Peyer's patch (tissue), 4 donors: ENCODE results near the gene CYS1. TPM values are rescaled to one million over a fixed set of nuclear protein-coding genes. Genes with fewer than 3 reads are reported as not detected.

ENCODE experiments used
- DNase-seq, 3 donors: peaks; one replicate each; pipeline ENCODE4 v3.0.0-alpha.2; 2017 to 2019
- H3K27ac ChIP-seq, 4 donors: fragments of 200-600 bp; sonication (generic); one replicate each; pipeline ENCODE4 v1.5.1; 2016 to 2019
- H3K27me3 ChIP-seq, 2 donors: fragments of 200-600 bp; sonication (generic); one replicate each; pipeline ENCODE4 v1.5.1; 2019
- H3K36me3 ChIP-seq, 3 donors: fragments of 200-600 bp; sonication (generic); one replicate each; pipeline ENCODE4 v1.5.1; 2016 to 2019
- H3K4me1 ChIP-seq, 4 donors: fragments of 200-600 bp; sonication (generic); one replicate each; pipeline ENCODE4 v1.5.1; 2016 to 2019
- H3K4me3 ChIP-seq, 4 donors: fragments of 200-600 bp; sonication (generic); 1 replicate in 3 of 4; 2 replicates in 1 of 4; pipeline ENCODE4 v1.5.1; 2016 to 2019; ENCODE audit warnings: mild to moderate bottlenecking in 1 of 4
- H3K9me3 ChIP-seq, 4 donors: fragments of 200-600 bp; sonication (generic); one replicate each; pipeline ENCODE4 v1.5.1; 2016 to 2019; ENCODE audit warnings: mild to moderate bottlenecking in 1 of 4
- POLR2A ChIP-seq, 2 donors: fragments of 450-650 bp; IDR thresholded peaks; one replicate each; pipeline ENCODE4 v1.5.1; 2017; ENCODE audit warnings: antibody characterized with exemption in 2 of 2, mild to moderate bottlenecking in 2 of 2, moderate library complexity in 2 of 2
- total RNA-seq, 4 donors: library from RNA; depleted of rRNA; stranded (reverse); fragments of >200 nt; gene quantifications; one replicate each; pipeline ENCODE4 v1.1.0, GENCODE V29; 2016
- TF ChIP-seq, protein P1 (sequence below), 6 experiments: fragments of 450-650 bp in 4 of 6; fragments of 200-600 bp in 2 of 6; sonication (generic) in 1 of 6; IDR thresholded peaks; one replicate each; pipeline ENCODE4 v1.5.1; 2017 to 2019; ENCODE audit warnings: antibody characterized with exemption in 6 of 6, mild to moderate bottlenecking in 3 of 6, moderate library complexity in 1 of 6

Gene CYS1
- total RNA-seq, 4 donors from 2014 or later, result 1.3 to 5.8 (median 1.6) TPM; not detected in 1

DNA sequence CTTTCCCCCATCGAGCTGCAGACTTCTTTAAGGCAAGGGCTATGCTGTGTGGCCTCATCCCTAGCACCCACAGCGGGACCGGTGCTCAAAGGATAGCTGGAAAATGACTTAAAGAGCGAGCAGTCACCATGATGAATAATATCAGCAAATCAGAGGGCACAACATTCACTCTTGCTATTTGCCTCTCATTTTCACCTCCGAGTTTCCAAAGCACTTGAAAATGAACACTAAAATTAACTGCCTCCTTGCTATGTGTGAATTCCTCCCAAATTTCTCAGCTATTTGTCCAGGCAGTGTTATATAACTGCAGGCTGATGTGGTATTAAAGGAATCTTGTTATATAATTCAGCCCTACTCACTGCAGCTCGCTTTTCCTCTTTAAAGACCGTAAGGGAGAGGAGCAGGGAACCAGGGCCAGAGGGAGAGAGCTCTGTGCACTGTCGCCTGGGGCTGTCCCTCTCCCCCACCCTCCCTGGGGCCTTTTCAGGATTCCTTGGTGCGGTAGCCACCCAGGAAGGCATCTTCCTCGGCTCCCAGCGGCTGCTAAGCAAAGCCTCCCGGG lies 1.4 kb downstream of the CYS1 start:
- TF ChIP-seq POLR2A (IDR thresholded peaks at IDR 0.05), result no peak
- TF ChIP-seq, protein P1, sequence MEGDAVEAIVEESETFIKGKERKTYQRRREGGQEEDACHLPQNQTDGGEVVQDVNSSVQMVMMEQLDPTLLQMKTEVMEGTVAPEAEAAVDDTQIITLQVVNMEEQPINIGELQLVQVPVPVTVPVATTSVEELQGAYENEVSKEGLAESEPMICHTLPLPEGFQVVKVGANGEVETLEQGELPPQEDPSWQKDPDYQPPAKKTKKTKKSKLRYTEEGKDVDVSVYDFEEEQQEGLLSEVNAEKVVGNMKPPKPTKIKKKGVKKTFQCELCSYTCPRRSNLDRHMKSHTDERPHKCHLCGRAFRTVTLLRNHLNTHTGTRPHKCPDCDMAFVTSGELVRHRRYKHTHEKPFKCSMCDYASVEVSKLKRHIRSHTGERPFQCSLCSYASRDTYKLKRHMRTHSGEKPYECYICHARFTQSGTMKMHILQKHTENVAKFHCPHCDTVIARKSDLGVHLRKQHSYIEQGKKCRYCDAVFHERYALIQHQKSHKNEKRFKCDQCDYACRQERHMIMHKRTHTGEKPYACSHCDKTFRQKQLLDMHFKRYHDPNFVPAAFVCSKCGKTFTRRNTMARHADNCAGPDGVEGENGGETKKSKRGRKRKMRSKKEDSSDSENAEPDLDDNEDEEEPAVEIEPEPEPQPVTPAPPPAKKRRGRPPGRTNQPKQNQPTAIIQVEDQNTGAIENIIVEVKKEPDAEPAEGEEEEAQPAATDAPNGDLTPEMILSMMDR (IDR thresholded peaks at IDR 0.05), result no peak
- H3K27me3 ChIP-seq, result peaks cover 0 to 23% of the 10 kb centered on the region in 2 donors
- no peak for DNase-seq
- peak overlapping the region; percentile 37 to 66 (median 51) for H3K4me3 ChIP-seq
- H3K36me3 ChIP-seq, result no peaks in the 10 kb centered on the region
- H3K9me3 ChIP-seq, result no peaks in the 10 kb centered on the region
- H3K27ac ChIP-seq, result peak overlapping the region in 3 of 4 donors; percentile 74 to 78 (median 74)
- peaks cover 0 to 23% (median 11%) of the 10 kb centered on the region in 4 donors for H3K4me1 ChIP-seq

DNA sequence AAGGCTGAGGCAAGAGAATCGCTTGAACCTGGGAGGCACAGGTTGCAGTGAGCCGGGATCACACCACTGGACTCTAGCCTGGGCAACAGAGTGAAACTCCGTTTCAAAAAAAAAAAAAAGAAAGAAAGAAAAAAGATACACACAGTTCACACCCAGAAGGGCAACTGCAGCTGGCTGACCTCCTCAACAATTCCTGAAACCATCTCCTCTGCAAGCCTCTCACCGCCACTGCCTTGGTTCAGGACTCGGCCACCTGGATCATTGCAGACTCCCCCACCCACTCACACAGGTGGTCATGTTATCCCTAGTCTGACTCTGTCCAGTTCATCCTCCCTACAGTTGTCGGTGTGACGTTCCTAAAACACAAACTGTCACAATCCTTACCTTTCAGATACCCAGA lies 2.2 kb downstream of the CYS1 start:
- H3K27ac ChIP-seq, result no peak overlapping the region
- H3K36me3 ChIP-seq, result no peaks in the 10 kb centered on the region
- H3K27me3 ChIP-seq, result peaks cover 0 to 17% of the 10 kb centered on the region in 2 donors
- no peak for TF ChIP-seq POLR2A (IDR thresholded peaks at IDR 0.05)
- TF ChIP-seq, protein P1 (IDR thresholded peaks at IDR 0.05), result no peak
- DNase-seq, result no peak
- H3K4me3 ChIP-seq, result no peak overlapping the region
- no peaks in the 10 kb centered on the region for H3K9me3 ChIP-seq
- peaks cover 0 to 23% (median 11%) of the 10 kb centered on the region in 4 donors for H3K4me1 ChIP-seq

DNA sequence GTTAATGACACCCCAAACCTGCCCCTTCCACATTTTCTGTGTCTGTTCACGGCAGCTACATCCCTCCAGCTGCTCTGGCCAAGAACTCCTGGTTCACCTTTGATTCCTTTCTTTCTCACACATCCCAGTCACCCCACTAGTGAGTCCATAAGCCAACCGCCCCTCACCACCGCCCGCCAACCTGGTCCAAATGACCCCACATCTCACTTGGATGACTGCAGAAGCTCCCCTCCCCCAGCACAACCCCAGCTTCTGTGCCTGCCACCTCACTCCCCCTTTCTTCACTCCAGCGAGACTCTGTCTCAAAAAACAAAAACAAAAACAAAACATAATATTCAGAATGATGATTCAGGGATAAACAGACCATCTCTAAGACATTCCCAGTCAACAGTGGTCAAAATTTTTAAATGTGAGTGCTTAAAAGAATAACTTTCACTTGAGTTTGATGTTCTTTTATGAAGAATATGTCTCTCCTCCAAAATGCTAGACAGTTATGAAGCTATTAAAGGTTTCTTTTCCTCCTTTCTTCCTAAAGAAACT lies 3.2 kb downstream of the CYS1 start:
- H3K27me3 ChIP-seq, result peaks cover 0 to 17% of the 10 kb centered on the region in 2 donors
- DNase-seq, result no peak
- no peaks in the 10 kb centered on the region for H3K9me3 ChIP-seq
- H3K27ac ChIP-seq, result no peak overlapping the region
- no peaks in the 10 kb centered on the region for H3K36me3 ChIP-seq
- H3K4me1 ChIP-seq, result peaks cover 0 to 23% (median 11%) of the 10 kb centered on the region in 4 donors
- no peak overlapping the region for H3K4me3 ChIP-seq
- TF ChIP-seq, protein P1 (IDR thresholded peaks at IDR 0.05), result no peak
- no peak for TF ChIP-seq POLR2A (IDR thresholded peaks at IDR 0.05)

DNA sequence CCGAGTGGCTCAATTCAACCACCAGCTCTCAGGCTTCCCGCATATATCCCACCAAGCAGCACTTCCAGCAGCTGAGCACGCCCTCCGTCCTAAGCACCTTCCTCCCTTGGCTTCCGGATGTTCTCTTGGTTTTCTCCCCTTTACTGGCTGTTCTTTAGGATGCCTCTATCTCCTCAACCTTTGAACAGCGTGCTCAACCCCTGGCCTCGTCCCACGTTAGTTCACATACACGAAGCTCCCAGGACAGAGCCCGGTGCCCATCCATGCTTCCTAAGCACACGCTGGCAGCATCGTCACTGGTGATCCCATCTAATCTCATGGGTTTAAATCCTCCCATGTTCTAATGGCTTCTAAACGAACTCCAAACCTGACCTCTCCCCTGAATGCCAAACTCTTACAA lies 3.7 kb downstream of the CYS1 start:
- H3K27ac ChIP-seq, result no peak overlapping the region
- H3K36me3 ChIP-seq, result no peaks in the 10 kb centered on the region
- DNase-seq, result no peak
- no peak overlapping the region for H3K4me3 ChIP-seq
- peaks cover 0 to 17% of the 10 kb centered on the region in 2 donors for H3K27me3 ChIP-seq
- TF ChIP-seq, protein P1 (IDR thresholded peaks at IDR 0.05), result no peak
- TF ChIP-seq POLR2A (IDR thresholded peaks at IDR 0.05), result no peak
- H3K4me1 ChIP-seq, result peaks cover 0 to 23% (median 11%) of the 10 kb centered on the region in 4 donors
- H3K9me3 ChIP-seq, result no peaks in the 10 kb centered on the region

DNA sequence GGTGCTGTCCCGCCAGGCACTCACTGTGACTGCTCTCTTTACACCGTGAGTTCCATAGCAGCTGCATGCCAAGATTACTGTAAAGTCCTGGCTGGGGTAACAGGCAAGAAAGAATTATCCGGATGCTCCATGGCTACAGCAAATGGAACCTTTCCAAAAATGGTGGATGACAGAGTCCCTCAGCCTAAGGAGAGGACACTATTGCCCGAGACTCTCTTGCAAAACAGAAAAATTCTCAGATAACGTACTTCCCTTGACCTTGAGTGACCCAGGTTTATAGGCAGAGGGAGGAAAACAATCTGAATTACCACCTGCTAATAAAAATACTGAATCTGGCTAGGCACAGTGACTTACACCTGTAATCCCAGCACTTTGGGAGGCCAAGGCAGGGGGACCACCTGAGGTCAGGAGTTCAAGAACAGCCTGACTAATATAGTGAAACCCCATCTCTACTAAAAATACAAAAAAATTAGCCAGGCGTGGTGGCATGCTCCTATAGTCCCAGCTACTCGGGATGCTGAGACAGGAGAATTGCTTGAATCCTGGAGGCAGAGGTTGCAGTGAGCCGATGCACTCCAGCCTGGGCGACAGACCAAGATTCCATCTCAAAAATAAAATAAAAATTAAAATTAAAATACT lies 4.5 kb downstream of the CYS1 start:
- no peak for TF ChIP-seq POLR2A (IDR thresholded peaks at IDR 0.05)
- TF ChIP-seq, protein P1 (IDR thresholded peaks at IDR 0.05), result no peak
- Histone ChIP-seq H3K27ac (no peak overlapping the region), H3K27me3 (peaks cover 0 to 13% of the 10 kb centered on the region in 2 donors), H3K4me1 (peaks cover 0 to 19% (median 7%) of the 10 kb centered on the region in 4 donors), H3K4me3 (no peak overlapping the region), H3K36me3 (no peaks in the 10 kb centered on the region), H3K9me3 (no peaks in the 10 kb centered on the region)
- DNase-seq, result no peak
